PC-3 (cell line): Measurements from ENCODE around the gene RAB1A.

Experiments
- EZH2 ChIP-seq: fragments of 300-600 bp; sonication (generic); IDR thresholded peaks from one replicate; pipeline ENCODE4 v1.6.1; 2017; ENCODE audit warnings: antibody characterized with exemption, mild to moderate bottlenecking, low read length; ENCODE audit not compliant: unreplicated experiment
- TF ChIP-seq, protein P1 (sequence below): fragments of 300-600 bp; sonication (generic); conservative IDR thresholded peaks from 2 replicates; pipeline ENCODE4 v1.5.1; 2017; ENCODE audit warnings: antibody characterized with exemption, low read depth, mild to moderate bottlenecking, low read length

DNA sequence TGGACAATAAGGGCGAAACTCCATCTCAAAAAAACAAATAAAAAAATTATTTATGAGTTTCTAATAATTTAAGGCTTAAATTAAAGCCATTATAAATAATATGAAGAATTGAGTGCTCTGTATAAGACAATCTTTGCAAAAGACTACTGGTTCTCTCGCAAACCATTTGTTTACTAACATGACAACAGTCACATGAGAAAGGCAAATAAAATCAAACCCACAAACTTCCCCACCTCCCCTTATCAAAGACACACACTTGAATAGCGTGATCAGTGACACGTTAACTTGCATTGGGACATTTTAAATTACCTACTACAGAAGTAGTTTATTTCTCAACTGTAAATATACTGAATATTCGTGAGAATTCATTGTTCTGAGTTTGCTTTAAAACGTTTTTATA, 21.1 kb downstream of the RAB1A start:
- TF ChIP-seq EZH2 = no peak
- TF ChIP-seq, protein P1, sequence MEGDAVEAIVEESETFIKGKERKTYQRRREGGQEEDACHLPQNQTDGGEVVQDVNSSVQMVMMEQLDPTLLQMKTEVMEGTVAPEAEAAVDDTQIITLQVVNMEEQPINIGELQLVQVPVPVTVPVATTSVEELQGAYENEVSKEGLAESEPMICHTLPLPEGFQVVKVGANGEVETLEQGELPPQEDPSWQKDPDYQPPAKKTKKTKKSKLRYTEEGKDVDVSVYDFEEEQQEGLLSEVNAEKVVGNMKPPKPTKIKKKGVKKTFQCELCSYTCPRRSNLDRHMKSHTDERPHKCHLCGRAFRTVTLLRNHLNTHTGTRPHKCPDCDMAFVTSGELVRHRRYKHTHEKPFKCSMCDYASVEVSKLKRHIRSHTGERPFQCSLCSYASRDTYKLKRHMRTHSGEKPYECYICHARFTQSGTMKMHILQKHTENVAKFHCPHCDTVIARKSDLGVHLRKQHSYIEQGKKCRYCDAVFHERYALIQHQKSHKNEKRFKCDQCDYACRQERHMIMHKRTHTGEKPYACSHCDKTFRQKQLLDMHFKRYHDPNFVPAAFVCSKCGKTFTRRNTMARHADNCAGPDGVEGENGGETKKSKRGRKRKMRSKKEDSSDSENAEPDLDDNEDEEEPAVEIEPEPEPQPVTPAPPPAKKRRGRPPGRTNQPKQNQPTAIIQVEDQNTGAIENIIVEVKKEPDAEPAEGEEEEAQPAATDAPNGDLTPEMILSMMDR = no peak
